Esophagus squamous epithelium (tissue), 4 donors: ENCODE results near the gene BNIPL.

Experiments
- POLR2A ChIP-seq, 4 donors: fragments of 450-650 bp; IDR thresholded peaks; one replicate each; pipeline ENCODE4 v1.6.1; 2017; ENCODE audit warnings: antibody characterized with exemption in 4 of 4, mild to moderate bottlenecking in 4 of 4, moderate library complexity in 3 of 4
- TF ChIP-seq, protein P1 (sequence below), 6 experiments: fragments of 450-650 bp in 4 of 6; fragments of 200-600 bp in 2 of 6; sonication (generic) in 2 of 6; IDR thresholded peaks; one replicate each; pipeline ENCODE4 v1.5.1; 2016 to 2019; ENCODE audit warnings: antibody characterized with exemption in 6 of 6, mild to moderate bottlenecking in 4 of 6, moderate library complexity in 4 of 6

DNA sequence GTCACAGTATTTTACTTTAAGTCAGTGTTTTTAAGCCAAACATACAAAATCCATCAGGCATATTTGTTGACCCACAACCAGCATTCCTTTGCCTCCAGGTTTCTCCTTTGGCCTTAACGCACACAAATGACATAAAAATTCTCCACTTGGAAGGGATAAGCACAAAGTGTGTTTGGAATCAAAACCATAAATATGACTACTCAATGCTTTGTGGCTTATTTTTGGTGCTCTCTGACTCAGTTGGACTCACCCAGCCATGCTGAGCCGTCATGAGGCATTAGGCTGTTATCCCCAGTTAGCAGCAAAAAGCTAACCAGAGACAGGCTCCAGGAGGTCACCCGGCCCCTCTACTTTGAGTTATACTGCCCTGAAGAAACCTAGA, 27.2 kb upstream of the BNIPL start:
- TF ChIP-seq, protein P1, sequence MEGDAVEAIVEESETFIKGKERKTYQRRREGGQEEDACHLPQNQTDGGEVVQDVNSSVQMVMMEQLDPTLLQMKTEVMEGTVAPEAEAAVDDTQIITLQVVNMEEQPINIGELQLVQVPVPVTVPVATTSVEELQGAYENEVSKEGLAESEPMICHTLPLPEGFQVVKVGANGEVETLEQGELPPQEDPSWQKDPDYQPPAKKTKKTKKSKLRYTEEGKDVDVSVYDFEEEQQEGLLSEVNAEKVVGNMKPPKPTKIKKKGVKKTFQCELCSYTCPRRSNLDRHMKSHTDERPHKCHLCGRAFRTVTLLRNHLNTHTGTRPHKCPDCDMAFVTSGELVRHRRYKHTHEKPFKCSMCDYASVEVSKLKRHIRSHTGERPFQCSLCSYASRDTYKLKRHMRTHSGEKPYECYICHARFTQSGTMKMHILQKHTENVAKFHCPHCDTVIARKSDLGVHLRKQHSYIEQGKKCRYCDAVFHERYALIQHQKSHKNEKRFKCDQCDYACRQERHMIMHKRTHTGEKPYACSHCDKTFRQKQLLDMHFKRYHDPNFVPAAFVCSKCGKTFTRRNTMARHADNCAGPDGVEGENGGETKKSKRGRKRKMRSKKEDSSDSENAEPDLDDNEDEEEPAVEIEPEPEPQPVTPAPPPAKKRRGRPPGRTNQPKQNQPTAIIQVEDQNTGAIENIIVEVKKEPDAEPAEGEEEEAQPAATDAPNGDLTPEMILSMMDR (IDR thresholded peaks at IDR 0.05) = no peak
- no peak for TF ChIP-seq POLR2A (IDR thresholded peaks at IDR 0.05)
